Retinal pigment epithelial cell (primary cell): ENCODE data around the gene ATP1B4.

ENCODE experiments used
- DNase-seq: peaks from one replicate; pipeline ENCODE4 v3.0.0-alpha.2; 2010; ENCODE audit warnings: low read depth
- H3K4me3 ChIP-seq: 2 replicates; pipeline ENCODE4 v1.5.1; 2011; ENCODE audit warnings: mild to moderate bottlenecking, low read length, control low read depth, moderate library complexity
- CTCF ChIP-seq: conservative IDR thresholded peaks from 2 replicates; pipeline ENCODE4 v1.5.1; 2011; ENCODE audit warnings: low read depth, low read length, control low read depth, inconsistent platforms

ATP1B4 gene

GRCh38 chrX:120361764-120362305 lies at the start of gene ATP1B4:
ATP1B4 (plus strand) TSS chrX:120362089; CDS start chrX:120362169, 80 bp downstream.
- DNase-seq: no peak
- no peak within 1 kb of the TSS for H3K4me3 ChIP-seq
- no peak for TF ChIP-seq CTCF

- no peak for DNase-seq
- no peak overlapping the region for H3K4me3 ChIP-seq
- no peak for TF ChIP-seq CTCF
Observed at GRCh38 chrX:120315776-120316175, 46.1 kb upstream of the ATP1B4 start.

- no peak for TF ChIP-seq CTCF
- no peak overlapping the region for H3K4me3 ChIP-seq
- DNase-seq: no peak
Observed at GRCh38 chrX:120316587-120317283, 45.2 kb upstream of the ATP1B4 start.

GRCh38 chrX:120318411-120318810 lies 43.5 kb upstream of the ATP1B4 start:
- no peak for DNase-seq
- no peak for TF ChIP-seq CTCF

GRCh38 chrX:120321520-120322281 lies 40.2 kb upstream of the ATP1B4 start:
- no peak overlapping the region for H3K4me3 ChIP-seq

More at GRCh38 chrX:120318411-120318810, 43.5 kb upstream of the ATP1B4 start:
- no peak overlapping the region for H3K4me3 ChIP-seq

GRCh38 chrX:120331116-120331515 lies 30.8 kb upstream of the ATP1B4 start:
- DNase-seq: no peak
- TF ChIP-seq CTCF: no peak
- H3K4me3 ChIP-seq: no peak overlapping the region

More at GRCh38 chrX:120321520-120322281, 40.2 kb upstream of the ATP1B4 start:
- no peak for TF ChIP-seq CTCF
- no peak for DNase-seq
